HG03103 (cell line): ENCODE measurements around the gene PROM1.

Experiments
- ATAC-seq: cut with Tn5 transposase; IDR thresholded peaks from one replicate; pipeline ENCODE4 v1.9.1; 2021; ENCODE audit warnings: low read depth; ENCODE audit not compliant: unreplicated experiment

PROM1 gene

DNA sequence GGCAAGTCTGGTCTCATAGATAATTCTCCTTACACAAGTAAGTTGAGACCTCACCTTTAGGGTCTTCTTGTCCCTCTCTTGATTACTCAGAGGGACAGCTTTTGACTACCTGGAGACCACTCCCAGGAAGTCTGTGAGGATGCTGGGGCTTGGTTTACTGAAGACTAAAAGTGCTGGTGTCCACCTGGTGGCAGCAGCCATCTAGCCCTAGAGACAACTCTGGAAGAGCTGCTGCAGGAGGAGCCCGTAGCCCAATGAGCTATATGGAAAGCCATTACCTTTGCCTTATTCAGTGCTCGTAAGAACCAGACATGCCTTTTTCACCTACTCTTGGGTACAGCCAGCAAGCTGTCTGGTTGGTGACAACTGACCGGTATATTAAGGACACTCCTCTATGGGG, 128.2 kb downstream of the PROM1 start:
- ATAC-seq = no peak

DNA sequence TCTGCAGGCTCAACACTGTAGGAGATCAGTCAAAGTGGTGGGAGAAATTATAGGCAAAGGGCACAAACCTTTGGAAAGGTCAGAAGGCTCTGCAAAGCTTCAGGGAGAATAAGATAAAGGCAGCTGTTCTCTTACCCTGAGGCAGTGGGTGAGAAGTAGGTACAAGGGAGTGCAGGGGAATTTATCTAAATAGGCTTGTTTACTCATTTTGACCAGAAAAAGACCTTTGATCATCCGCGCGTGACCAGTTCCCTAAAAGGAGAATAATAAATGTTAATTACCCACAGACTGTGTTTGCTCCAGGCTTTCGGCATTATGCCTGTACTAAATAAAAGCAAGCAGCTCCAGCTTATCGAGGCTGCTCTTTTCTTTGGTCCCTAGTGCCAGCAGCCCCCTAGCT, 130.2 kb downstream of the PROM1 start:
- no peak for ATAC-seq

- ATAC-seq = no peak
Observed at GRCh38 chr4:15951781-15952180, 132.0 kb downstream of the PROM1 start.

- ATAC-seq = no peak
Observed at GRCh38 chr4:15948826-15949225, 135.0 kb downstream of the PROM1 start.

- ATAC-seq = no peak
Observed at GRCh38 chr4:15947684-15948083, 136.1 kb downstream of the PROM1 start.

GRCh38 chr4:15945516-15945915, 138.3 kb downstream of the PROM1 start:
- no peak for ATAC-seq

DNA sequence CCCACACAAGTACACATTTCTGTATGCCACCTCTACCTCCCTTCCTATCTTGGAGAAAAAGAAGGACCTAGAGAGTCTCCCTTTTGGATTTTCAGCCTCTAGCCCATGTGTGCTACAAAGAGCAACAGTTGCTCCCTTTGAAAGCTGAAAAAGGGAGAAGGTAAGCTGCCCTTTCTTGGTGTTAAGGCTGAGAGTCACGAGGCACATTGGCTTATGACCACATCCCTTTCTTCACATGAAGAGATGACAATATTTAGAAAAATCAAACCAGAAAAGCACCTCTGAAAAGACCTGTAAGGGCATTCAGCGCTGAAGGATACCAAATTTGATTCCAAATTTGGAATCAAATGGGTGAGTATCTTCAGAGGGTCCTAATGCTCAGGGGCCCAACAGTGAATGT, 138.9 kb downstream of the PROM1 start:
- ATAC-seq = no peak

GRCh38 chr4:15942283-15942682, 141.5 kb downstream of the PROM1 start:
- ATAC-seq = no peak

GRCh38 chr4:15938640-15939039, 145.2 kb downstream of the PROM1 start, which contains the start of gene FGFBP1:
FGFBP1 (minus strand) TSS chr4:15938740; CDS start chr4:15936632, 2,108 bp downstream.
- ATAC-seq = no peak

DNA sequence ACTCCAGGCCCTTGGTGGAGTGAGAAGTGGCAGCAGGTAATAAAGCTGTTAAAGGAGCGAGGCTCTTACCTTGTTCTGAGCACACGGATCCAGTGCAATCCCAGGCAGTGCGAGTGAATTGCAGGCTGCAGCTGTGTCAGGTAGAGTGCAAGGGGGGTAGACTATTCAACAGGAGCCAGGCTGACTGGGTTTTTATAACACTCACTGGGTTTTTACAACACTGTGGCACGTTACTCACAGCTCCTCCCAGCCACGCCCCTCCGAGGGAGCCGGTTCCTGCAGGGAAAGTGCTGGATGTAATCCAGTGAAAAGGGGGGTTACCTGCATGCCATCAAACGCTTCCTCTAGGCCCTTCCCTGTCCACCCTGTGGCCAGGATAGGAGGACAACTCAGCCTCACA, 145.6 kb downstream of the PROM1 start:
- ATAC-seq = no peak

DNA sequence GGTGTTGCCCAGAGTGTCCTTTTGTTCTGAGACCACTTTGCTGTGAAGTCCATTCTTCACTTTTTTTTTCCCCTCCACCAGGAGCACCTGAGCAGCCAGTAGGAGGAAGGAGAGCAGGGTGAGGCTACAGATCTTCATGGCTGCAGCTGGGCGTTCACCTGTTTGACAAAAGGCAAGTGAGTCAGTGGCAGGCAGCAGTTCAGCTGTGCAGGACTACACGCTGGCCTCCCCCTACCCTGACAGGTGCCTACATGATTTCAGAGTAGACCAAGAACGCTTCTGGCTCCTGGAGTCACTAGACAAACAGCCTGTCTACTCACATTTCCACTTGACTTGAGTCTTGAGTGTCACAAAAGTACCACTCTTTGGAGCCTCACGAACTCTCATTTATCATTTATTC, 147.3 kb downstream of the PROM1 start:
- ATAC-seq = no peak

DNA sequence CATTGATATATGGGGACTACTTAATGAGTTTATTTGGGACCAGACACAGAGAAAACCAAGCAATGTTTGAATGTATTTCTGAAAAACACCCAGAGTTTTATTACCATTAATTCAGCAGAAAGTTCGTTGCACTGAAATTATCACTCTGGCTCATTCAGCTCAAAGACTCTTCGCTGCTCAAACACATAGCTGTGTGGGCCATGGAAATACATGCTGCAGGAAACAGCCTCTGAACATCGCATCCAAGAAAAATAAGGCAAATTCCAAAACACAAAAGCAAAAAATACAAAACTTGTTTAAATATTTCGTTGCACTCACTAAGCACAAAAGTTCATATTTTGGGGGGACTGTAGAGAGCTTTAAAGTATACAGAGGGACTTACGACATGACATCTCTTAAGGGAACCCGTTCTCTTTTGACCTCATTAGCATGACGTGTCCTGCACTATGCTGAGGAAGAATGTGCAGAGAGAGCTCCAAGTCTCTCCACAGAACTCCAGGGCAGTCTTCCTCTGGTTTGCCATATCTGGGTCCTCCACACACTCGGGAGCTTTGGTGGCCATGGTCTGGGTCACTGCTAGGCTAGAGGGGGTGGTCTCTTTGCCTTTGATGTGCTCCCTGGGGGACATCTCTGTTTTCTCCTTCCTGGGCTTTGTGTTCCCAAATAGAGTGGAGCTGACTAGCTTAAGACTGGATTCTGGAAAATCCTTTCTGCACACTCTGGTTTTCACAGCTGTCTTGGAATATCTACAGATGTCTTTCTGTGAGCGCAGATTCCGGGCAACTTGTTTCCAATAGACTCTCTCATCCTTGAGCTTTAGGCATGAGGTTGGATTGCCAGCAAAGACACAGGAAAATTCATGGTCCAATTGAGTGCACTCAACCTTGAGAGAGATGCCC, 148.1 kb downstream of the PROM1 start:
- ATAC-seq = no peak

GRCh38 chr4:15934259-15934658, 149.6 kb downstream of the PROM1 start:
- ATAC-seq = no peak

GRCh38 chr4:15931451-15932210, 152.2 kb downstream of the PROM1 start:
- no peak for ATAC-seq

DNA sequence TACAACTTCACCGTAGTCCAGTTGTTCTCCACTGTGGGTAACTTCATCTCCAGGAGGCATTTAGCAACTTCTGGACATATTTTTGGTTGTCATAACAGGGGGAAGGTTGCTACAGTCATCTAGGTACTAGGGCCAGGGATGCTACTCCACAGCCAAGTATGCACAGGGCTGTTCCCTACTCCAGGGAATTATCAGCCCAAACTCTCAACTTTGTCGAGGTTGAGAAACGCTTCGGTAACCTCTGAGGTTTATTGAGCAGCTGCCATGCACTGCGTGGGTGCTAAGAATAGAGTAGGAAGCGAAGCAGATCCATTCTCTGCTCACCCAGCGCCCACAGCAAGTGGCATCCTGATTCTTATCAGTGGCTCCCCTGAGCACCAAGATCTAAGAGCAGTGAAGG, 153.5 kb downstream of the PROM1 start:
- ATAC-seq = no peak

GRCh38 chr4:15929540-15929939, 154.3 kb downstream of the PROM1 start:
- ATAC-seq = no peak

- no peak for ATAC-seq
Observed at GRCh38 chr4:15928883-15929282, 154.9 kb downstream of the PROM1 start.

DNA sequence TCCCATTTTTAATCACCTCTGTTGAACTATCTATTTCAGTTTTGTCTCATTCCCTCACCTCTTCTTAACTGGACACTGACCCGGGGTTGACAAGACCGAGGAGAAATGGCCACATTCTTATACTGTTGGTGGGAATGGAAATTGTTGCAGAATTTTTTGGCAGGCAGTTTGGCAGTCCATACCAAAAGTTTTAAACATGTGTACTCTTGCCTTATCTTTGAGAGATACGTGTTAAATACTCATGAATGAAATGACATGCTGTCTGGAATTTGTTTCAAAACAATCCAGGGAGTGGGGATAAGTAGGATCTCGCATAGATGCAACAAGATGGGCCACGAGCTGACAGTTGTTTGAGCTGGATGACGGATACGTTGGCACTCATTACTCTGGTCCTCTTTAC, 157.3 kb downstream of the PROM1 start:
- no peak for ATAC-seq

DNA sequence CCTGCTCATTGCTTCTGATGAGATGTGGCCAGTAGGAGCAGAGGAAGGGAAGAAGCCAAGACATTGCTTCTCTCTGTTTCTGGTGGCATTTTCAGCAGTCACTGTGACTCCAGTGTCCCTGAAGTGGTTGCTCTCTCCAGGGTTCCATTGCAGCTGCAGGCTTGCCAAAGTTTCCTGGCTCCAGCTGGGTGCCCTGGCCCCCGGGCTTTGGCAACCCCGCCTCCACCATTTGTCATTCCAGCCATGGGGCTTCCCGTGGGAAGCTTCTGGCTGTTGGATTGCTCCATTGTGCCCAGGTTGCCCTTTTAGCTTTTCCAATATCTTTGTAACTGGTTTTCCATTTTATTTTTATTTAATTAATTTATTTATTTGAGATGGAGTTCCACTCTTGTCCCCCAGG, 158.0 kb downstream of the PROM1 start:
- ATAC-seq = no peak

GRCh38 chr4:15921592-15921932, 162.3 kb downstream of the PROM1 start:
- ATAC-seq = no peak

DNA sequence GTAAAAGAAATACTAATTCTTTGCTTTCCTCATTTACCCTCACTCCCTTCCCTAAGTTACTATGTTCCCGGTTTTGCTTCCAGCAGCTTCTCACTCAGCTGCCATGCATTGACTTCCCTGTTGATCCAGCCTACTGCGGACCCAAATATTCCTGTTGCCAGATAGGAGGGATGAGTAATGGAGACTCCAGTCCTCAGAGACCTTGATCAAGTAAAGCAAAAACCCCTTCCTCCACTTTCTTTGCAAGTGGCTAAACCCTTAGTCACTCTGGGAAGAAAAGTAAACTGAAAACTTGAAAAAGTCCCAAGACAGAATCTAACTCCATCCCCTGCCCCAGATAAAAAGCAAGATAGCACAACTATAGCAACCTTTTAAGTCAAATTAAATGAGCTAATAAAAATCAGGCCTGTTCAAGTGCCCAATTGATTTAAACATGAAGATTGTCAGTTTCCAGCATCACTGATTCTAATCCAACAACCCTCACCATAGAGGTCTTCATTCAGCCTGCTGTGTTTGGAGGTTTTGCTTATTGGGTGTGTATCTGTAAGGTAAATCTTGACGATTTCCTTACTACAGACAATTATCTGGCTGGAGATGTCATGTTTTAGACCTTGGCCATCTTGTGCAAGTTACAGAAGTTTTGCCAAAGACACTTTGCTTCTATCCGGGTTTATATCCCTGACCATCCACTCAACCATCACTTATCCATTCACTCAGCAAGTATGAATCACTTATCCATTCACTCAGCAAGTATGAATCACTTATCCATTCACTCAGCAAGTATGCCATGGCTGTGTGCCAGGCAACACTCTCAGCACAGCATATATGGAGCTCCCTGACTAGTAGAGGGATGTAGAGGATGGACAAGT, 162.9 kb downstream of the PROM1 start:
- ATAC-seq = no peak
